Spleen (tissue), 11 donors: ENCODE results near the gene CCHCR1. TPM values are rescaled to one million over a fixed set of nuclear protein-coding genes. Genes with fewer than 3 reads are reported as not detected.

ENCODE experiments used
- DNase-seq: peaks from one replicate; pipeline ENCODE4 v3.0.0-alpha.2; 2020
- H3K27ac ChIP-seq, 8 donors: fragments of 200-600 bp; sonication (generic) in 7 of 8; 1 replicate in 4 of 8; 2 replicates in 4 of 8; pipeline versions ENCODE4 v1.5.0 to v1.8.0; 2016 to 2021; ENCODE audit warnings: inconsistent platforms in 4 of 8, mild to moderate bottlenecking in 4 of 8, moderate library complexity in 1 of 8
- H3K27me3 ChIP-seq, 7 donors: fragments of 200-600 bp; sonication (generic) in 6 of 7; replicated peaks in 1 of 7; 1 replicate in 4 of 7; 2 replicates in 3 of 7; pipeline versions ENCODE4 v1.5.0 to v1.8.0; 2016 to 2021; ENCODE audit warnings: inconsistent platforms in 3 of 7, mild to moderate bottlenecking in 1 of 7
- H3K36me3 ChIP-seq, 6 donors: fragments of 200-600 bp; sonication (generic) in 5 of 6; 1 replicate in 4 of 6; 2 replicates in 2 of 6; pipeline versions ENCODE4 v1.5.0 to v1.8.0; 2016 to 2021; ENCODE audit warnings: inconsistent platforms in 2 of 6
- H3K4me1 ChIP-seq, 6 donors: fragments of 200-600 bp; sonication (generic) in 5 of 6; 1 replicate in 3 of 6; 2 replicates in 3 of 6; pipeline versions ENCODE4 v1.5.0 to v1.8.0; 2016 to 2021; ENCODE audit warnings: inconsistent platforms in 3 of 6
- H3K4me3 ChIP-seq, 8 donors: fragments of 200-600 bp; sonication (generic) in 7 of 8; 1 replicate in 4 of 8; 2 replicates in 4 of 8; pipeline versions ENCODE4 v1.5.0 to v1.8.0; 2016 to 2021; ENCODE audit warnings: inconsistent platforms in 4 of 8, mild to moderate bottlenecking in 4 of 8, moderate library complexity in 2 of 8
- H3K9me3 ChIP-seq, 8 donors: fragments of 200-600 bp; sonication (generic) in 7 of 8; 1 replicate in 4 of 8; 2 replicates in 4 of 8; pipeline versions ENCODE4 v1.5.0 to v1.8.0; 2016 to 2021; ENCODE audit warnings: inconsistent platforms in 4 of 8
- CTCF ChIP-seq, 11 experiments: fragments of 200-600 bp in 7 of 11; fragments of 450-650 bp in 4 of 11; sonication (generic) in 4 of 11; IDR thresholded peaks in 8 of 11; conservative IDR thresholded peaks in 3 of 11; 1 replicate in 7 of 11; 2 replicates in 4 of 11; pipeline versions ENCODE4 v1.4.0 to v1.8.0; 2016 to 2021; ENCODE audit warnings: antibody characterized with exemption in 11 of 11, inconsistent platforms in 4 of 11, mild to moderate bottlenecking in 1 of 11
- POLR2A ChIP-seq, 3 donors: fragments of 450-650 bp; IDR thresholded peaks; one replicate each; pipeline ENCODE4 v1.5.1; 2017; ENCODE audit warnings: antibody characterized with exemption in 3 of 3, mild to moderate bottlenecking in 1 of 3
- POLR2AphosphoS5 ChIP-seq, 3 donors: sonication (generic); formaldehyde crosslinking; IDR thresholded peaks; one replicate each; pipeline ENCODE4 v1.5.1; 2017; ENCODE audit warnings: antibody characterized with exemption in 3 of 3
- WGBS, 5 donors: extraction: QIAGEN DNeasy Blood & Tissue Kit in 3 of 5; methylation state at CpG; one replicate each; pipeline versions ENCODE4 v1.1.5 to v1.1.7; 2013 to 2018; 5-methylcytosine and 5-hydroxymethylcytosine counted together
- intact Hi-C: fragments of 100-400 bp; cut with DNase I; formaldehyde crosslinking; loops from one replicate; pipeline ENCODE4 v1.15.0; 2023; ENCODE audit warnings: low total_unique reads
- polyA plus RNA-seq, 3 donors: library from polyadenylated mRNA; stranded (reverse); fragments of 200-250 nt; gene quantifications; one replicate each; pipeline ENCODE4 v1.2.1, GENCODE V29; 2013
- total RNA-seq, 7 donors: library from RNA; depleted of rRNA in 3 of 7; stranded (reverse); fragments of >200 nt in 3 of 7; fragmentation: NEBNext Ultra II Directional in 4 of 7; extraction: Animal tissue kit (Norgen Biotek cat#: 25700) in 4 of 7; gene quantifications; one replicate each; pipeline versions ENCODE4 v1.1.0 to v1.2.1, GENCODE V29; 2016 to 2021
- donor health status: healthy with polysubstance abuse.
- donor health status: DM: no; HTN: no; CAD: no; lungs with moderate emphysema.
- donor health status: DM: no; HTN: no; CAD: no.
- donor health status: Bipolar disorder and iron deficiency.
- donor health status: healthy.
- donor health status: DM: no; HTN: no; CAD: no.
- donor health status: DM: yes; HTN: yes; CAD: no.

CCHCR1 gene
- total and polyA plus RNA-seq, 10 donors = 7.7 to 22.5 (median 13.9) TPM

GRCh38 chr6:31130751-31131150 lies 26.9 kb downstream of the CCHCR1 start:
- TF ChIP-seq POLR2AphosphoS5 (IDR thresholded peaks at IDR 0.05) (no peak), POLR2A (IDR thresholded peaks at IDR 0.05) (no peak), CTCF (IDR thresholded peaks at IDR 0.05 in 8 of 11, conservative IDR thresholded peaks at IDR 0.05 in 3 of 11) (no peak)
- no peak for DNase-seq
- intact Hi-C loops = no loop called here
- H3K36me3 ChIP-seq = no peaks in the 10 kb centered on the region
- H3K27me3 ChIP-seq = peaks cover 0 to 5% (median 0%) of the 10 kb centered on the region in 7 donors
- H3K4me3 ChIP-seq = no peak overlapping the region
- WGBS, 5 donors = 84 to 96% (median 93%) methylated on average over 3 of the region's 3 CpGs
- H3K4me1 ChIP-seq = peaks cover 0 to 5% (median 0%) of the 10 kb centered on the region in 6 donors
- no peak overlapping the region for H3K27ac ChIP-seq
- no peaks in the 10 kb centered on the region for H3K9me3 ChIP-seq

DNA sequence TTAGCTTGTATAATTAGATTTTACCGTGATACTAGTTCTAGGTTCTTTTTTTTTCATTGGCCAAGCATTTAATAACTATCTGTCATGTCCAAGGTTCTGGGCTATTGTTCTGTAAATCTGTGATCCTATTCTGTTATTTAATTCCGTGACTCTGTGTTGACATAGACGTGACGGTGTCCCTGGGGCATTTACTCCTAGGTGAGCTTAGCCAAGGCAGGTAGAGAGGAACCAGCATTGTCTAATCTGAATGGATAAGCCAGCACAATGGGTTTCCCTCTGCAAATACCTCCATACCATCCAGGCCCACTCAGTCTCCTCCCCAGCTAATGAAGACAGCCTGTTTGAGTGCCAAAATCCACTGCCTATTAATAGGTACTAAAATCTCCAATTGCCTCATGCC lies 28.5 kb downstream of the CCHCR1 start:
- no peaks in the 10 kb centered on the region for H3K36me3 ChIP-seq
- TF ChIP-seq POLR2A (IDR thresholded peaks at IDR 0.05) = no peak
- no peak for TF ChIP-seq CTCF (IDR thresholded peaks at IDR 0.05 in 8 of 11, conservative IDR thresholded peaks at IDR 0.05 in 3 of 11)
- no peak for TF ChIP-seq POLR2AphosphoS5 (IDR thresholded peaks at IDR 0.05)
- H3K27ac ChIP-seq = no peak overlapping the region
- WGBS, 5 donors = 58 to 88% (median 78%) methylated on average over 4 of the region's 4 CpGs
- peaks cover 0 to 5% (median 0%) of the 10 kb centered on the region in 6 donors for H3K4me1 ChIP-seq
- intact Hi-C loops = no loop called here
- H3K9me3 ChIP-seq = no peaks in the 10 kb centered on the region
- H3K4me3 ChIP-seq = no peak overlapping the region
- H3K27me3 ChIP-seq = peaks cover 0 to 5% (median 0%) of the 10 kb centered on the region in 7 donors
- no peak for DNase-seq

- peaks cover 0 to 5% (median 0%) of the 10 kb centered on the region in 6 donors for H3K4me1 ChIP-seq
- no peaks in the 10 kb centered on the region for H3K36me3 ChIP-seq
- no peaks in the 10 kb centered on the region for H3K9me3 ChIP-seq
- H3K27me3 ChIP-seq = peaks cover 0 to 5% (median 0%) of the 10 kb centered on the region in 7 donors
- TF ChIP-seq POLR2A (IDR thresholded peaks at IDR 0.05) = no peak
- peak; percentile 29 to 89 (median 81) for TF ChIP-seq CTCF (IDR thresholded peaks at IDR 0.05 in 8 of 11, conservative IDR thresholded peaks at IDR 0.05 in 3 of 11)
- TF ChIP-seq POLR2AphosphoS5 (IDR thresholded peaks at IDR 0.05) = no peak
- WGBS, 5 donors = 5 to 12% (median 10%) methylated on average over 8 of the region's 8 CpGs
- no peak overlapping the region for H3K27ac ChIP-seq
- intact Hi-C loops = no loop called here
- H3K4me3 ChIP-seq = no peak overlapping the region
- DNase-seq = peak; percentile 82
These were observed 29.4 kb downstream of the CCHCR1 start for GRCh38 chr6:31128093-31128676.

DNA sequence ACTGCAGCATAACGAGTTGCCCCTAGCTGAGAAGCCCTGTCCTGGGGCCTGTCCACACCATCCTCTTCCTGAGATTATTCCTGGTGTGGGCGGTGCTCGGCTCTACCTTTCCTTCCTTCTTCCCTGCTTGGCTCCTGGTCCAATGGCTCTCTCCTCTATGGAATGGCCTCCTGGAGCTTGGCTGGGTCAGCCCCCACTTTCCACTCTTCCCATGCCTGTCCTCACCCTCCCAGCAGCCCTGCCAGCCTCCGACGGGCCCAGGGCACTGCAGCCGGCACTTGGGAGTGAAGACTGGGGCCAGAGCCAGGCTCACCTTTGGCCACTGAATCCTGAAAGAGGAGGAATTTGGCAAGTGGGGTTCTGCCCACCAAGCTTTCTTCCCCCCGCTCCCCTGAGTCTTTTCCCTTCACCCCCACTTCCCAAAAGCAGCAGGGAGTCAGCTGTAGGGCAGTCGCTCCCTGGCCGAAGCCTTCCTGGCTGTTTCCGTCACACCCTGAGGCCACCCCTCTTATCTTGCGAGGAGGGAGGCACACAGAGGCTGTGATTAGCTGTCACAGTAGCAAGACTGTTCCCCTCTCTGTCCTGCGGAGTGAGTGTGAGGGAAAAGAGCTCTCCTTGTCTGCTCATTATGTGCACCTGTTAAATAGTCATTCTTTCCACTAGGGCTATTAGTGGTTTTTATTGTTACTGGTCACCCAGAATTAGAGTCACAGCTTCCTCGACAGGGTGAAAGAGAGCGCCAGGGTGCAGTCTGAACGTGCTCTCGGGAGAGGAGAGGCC lies 31.0 kb downstream of the CCHCR1 start:
- H3K4me1 ChIP-seq = peaks cover 0 to 5% (median 0%) of the 10 kb centered on the region in 6 donors
- H3K9me3 ChIP-seq = no peaks in the 10 kb centered on the region
- no peak for TF ChIP-seq CTCF (IDR thresholded peaks at IDR 0.05 in 8 of 11, conservative IDR thresholded peaks at IDR 0.05 in 3 of 11)
- TF ChIP-seq POLR2AphosphoS5 (IDR thresholded peaks at IDR 0.05) = no peak
- no peak for TF ChIP-seq POLR2A (IDR thresholded peaks at IDR 0.05)
- no peak overlapping the region for H3K27ac ChIP-seq
- WGBS, 5 donors = 80 to 84% (median 82%) methylated on average over 16 of the region's 16 CpGs
- H3K36me3 ChIP-seq = no peaks in the 10 kb centered on the region
- intact Hi-C loops = no loop called here
- no peak for DNase-seq
- H3K4me3 ChIP-seq = no peak overlapping the region
- H3K27me3 ChIP-seq = peaks cover 0 to 5% (median 0%) of the 10 kb centered on the region in 7 donors
